GM12865 (cell line): Measurements from ENCODE around the gene SPATA32.

Experiments
- DNase-seq: peaks from one replicate; pipeline ENCODE4 v3.0.0; 2010; ENCODE audit warnings: low read depth
- H3K4me3 ChIP-seq: 2 replicates; pipeline ENCODE4 v1.5.1; 2011; ENCODE audit warnings: mild to moderate bottlenecking, low read depth, low read length, control low read depth
- CTCF ChIP-seq: IDR thresholded peaks from 2 replicates; pipeline ENCODE4 v1.5.1; 2011; ENCODE audit warnings: low read length, control low read depth, low read depth, inconsistent platforms; ENCODE audit not compliant: insufficient read depth; ENCODE audit errors: missing control alignments

Gene SPATA32

GRCh38 chr17:45269912-45270311 is 8.0 kb upstream of the SPATA32 start:
- TF ChIP-seq CTCF = no peak
- no peak overlapping the region for H3K4me3 ChIP-seq
- no peak for DNase-seq

GRCh38 chr17:45267436-45268055 is 5.7 kb upstream of the SPATA32 start:
- no peak for DNase-seq
- H3K4me3 ChIP-seq = no peak overlapping the region
- TF ChIP-seq CTCF = no peak

GRCh38 chr17:45266372-45266926 is 4.6 kb upstream of the SPATA32 start:
- H3K4me3 ChIP-seq = no peak overlapping the region
- no peak for TF ChIP-seq CTCF
- DNase-seq = no peak

DNA sequence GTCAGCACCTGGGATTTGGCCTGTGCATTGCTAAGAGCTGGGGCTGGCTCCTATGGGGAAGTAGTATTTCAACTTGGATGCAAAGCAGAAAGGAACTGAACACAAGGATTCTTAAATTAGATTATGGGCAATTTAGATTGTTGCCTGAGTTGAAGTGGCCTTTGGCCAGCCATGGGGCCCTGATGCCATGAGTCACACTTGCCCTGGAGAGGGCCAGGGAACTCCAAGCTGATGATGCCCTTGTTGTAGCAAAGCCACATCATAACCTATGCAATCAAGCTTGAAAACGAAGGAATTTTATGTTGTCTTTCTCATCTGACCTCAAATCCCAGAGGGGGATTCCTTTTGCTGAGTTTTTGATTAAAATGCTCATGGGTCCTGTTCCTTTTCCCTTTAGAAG is 3.9 kb upstream of the SPATA32 start:
- no peak for DNase-seq
- TF ChIP-seq CTCF = no peak

DNA sequence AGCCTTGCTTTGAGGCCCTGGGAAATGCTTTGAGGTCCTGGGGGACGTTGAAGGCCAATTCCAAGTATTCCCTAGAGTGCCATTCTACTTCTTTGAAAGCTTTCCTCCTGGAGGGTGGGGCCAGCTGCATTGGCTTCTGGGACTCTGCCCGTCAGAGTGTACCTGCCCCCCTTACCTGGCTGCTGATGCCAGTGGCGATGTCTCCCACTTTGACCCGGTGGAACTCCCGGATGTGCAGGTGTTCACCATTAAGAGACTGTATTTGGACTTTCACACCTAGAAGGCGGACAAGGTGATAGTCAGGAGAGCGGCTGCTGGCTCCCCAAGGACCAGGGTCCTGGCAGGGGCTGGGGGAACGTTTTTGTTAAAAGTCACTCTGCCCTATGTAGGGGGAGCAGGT is 3.1 kb upstream of the SPATA32 start:
- no peak for DNase-seq
- H3K4me3 ChIP-seq = no peak overlapping the region
- TF ChIP-seq CTCF = no peak

More for the DNA sequence above, 3.9 kb upstream of the SPATA32 start:
- H3K4me3 ChIP-seq = no peak overlapping the region

GRCh38 chr17:45264430-45264829 is 2.5 kb upstream of the SPATA32 start:
- no peak for TF ChIP-seq CTCF
- DNase-seq = no peak
- H3K4me3 ChIP-seq = no peak overlapping the region

DNA sequence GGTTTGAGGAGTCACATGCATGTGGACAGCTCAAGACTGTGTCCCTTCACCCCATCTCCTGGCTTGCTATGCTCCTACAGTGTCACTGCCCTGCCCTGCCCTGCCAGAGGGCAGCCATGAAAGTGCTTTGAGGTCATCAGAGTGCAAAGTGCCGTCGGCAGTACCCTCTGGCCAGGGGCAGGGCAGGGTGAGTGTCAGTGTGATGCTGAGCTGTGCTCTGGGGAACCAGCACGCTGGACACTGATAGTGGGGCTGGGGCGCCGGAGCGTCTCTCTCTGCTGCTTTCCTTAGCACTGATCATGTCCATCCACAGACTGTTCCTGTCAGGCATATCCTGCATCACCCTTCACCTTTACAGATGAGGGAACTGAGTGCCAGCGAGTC is 1.6 kb upstream of the SPATA32 start:
- DNase-seq = no peak
- TF ChIP-seq CTCF = no peak
- H3K4me3 ChIP-seq = no peak overlapping the region
